Activated T-cell treated with anti-CD3 and anti-CD28 coated beads, Interleukin-2, amount 50 U/mL, for 48 hours (primary cell): ENCODE measurements around the gene MOGAT1.

Experiments used
- DNase-seq, 2 experiments: peaks; one replicate each; pipeline ENCODE4 v3.0.0-alpha.2; 2020

The MOGAT1 gene

DNA sequence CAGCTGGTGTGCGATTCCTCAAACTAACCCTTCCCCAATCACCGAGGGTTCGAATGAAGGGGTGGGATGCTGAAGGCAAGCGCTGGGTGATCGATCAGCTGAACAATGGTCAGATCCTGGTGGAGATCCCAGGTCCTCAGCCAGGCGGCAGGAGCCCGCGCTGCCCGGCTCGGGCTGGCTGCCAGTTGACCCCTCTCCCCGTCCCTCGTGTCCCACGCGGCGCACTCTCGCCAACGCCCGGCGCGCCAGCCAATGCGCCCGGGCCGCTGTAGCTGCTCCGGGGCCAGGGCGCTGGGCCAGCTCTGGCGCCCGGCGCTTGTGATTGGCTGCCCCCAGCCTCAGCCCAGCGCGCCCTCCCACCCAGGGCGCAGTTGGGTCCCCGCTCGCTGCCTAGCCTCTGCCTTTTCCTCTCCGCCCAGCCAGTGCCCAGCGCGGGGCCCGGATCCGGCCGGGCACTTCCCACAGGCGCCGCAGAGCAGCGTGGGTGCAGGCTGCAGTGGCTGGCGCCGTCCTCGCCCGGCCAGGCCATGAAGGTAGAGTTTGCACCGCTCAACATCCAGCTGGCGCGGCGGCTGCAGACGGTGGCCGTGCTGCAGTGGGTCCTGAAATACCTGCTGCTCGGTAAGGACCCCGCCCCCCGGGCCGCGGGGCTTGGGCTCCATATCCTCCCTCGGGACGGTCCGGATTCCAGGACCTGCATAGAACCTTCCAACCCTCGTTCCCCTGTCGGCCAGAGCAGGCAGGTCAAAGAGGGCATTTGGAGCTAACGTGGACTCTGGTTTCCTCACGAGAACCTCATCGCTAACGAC is at the start of gene MOGAT1:
TSS of gene MOGAT1 (plus strand) at position 400 of the 809 bp plus-strand sequence. CDS start at position 528, 128 bp downstream.
- no peak for DNase-seq

- no peak for DNase-seq
Observed at GRCh38 chr2:222621893-222622292, 49.6 kb upstream of the MOGAT1 start.

- DNase-seq = no peak
Observed at GRCh38 chr2:222622910-222623309, 48.5 kb upstream of the MOGAT1 start.

GRCh38 chr2:222623756-222624309 is 47.6 kb upstream of the MOGAT1 start:
- no peak for DNase-seq

DNA sequence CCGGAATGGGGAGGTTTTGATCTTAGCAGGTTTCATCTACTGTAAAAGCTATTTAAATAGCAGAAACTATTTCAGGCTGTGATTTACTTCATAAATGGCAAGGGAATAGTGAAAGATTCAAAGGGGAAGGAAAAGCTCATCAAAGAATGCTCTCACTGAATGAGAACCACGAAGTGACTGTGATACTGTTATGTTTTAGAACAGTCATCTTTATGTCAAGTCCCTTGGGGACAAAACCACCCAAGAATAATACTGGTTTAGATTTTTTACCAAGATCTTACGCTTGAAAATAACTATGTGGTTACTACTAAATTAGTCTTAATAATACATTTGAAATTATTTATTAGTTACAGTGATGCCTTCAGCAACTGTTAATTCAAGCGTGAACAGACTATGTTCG is 43.7 kb upstream of the MOGAT1 start:
- no peak for DNase-seq

DNA sequence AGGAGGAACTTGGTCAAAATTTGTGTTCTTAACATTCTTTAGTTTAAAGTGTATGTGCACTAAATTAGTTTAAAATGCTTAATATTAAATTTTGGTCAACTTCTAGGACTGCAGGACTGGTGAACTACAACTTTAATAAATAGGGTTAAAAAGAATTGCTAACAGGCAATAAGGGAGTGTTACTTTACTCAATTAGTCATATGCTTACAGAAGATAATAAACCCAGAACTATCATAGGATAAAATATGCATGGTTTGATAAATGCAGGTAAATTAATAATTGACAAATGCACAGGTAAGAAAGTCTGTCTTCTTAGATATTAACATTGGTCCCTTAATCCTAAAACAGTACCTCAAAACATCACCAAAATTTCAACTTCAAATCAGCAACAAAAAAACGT is 36.2 kb upstream of the MOGAT1 start:
- no peak for DNase-seq

DNA sequence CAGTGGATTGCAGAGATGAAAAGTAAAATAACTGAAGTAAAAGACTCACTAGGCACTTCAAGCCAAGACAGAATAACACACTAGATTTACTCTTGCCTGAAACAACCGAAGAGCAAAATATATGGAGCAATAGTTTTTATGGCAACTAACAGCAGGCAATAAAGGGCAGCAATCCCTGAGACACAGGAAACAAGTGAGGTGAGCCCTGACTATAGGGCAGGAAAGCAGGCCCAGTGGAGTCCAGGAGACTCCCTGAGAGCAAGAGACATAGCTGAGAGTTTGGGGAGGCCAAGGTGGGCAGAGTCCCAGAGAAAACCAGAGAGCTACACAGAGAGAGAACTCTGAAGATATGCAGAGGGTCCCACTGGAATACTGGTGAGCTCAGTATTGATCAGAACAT is 34.4 kb upstream of the MOGAT1 start:
- DNase-seq = no peak

DNA sequence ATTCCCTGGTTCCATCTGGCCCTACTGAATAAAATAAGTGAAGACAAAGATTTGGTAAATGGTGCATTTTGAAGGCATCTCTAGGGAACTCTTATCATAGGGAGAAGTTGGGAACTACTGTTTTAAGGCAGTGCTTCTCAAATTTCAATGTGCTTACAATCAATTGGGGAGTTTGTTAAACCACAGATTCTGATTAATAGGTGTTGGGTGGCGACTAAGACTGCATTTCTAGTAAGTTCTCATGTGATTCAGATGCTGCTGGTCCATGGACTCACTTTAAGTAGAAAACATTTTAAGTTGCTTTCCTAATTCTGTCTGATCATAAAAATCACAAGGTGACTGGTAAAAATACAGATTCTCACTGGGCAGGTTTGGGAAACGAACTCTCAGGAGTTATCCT is 30.1 kb upstream of the MOGAT1 start:
- DNase-seq = no peak

- DNase-seq = no peak
Observed at GRCh38 chr2:222643134-222643533, 28.3 kb upstream of the MOGAT1 start.

DNA sequence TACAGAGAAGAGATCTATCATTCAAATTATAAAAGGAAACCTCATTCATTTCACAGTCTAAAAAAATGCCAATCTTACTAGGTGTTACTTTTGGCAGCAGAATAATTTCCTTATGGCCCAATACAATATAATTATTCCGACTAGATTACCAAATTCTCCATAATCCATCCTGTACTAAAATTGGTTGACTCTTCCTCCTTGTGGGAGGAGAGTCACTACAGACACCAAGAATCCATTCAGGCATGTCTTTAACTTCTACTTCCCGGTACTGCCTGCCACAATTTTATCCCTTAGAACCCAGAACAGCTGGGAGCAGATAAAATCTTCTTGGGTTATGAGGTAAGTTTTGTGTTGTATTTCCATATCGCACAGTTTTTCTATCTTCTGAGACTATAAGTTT is 25.4 kb upstream of the MOGAT1 start:
- no peak for DNase-seq

DNA sequence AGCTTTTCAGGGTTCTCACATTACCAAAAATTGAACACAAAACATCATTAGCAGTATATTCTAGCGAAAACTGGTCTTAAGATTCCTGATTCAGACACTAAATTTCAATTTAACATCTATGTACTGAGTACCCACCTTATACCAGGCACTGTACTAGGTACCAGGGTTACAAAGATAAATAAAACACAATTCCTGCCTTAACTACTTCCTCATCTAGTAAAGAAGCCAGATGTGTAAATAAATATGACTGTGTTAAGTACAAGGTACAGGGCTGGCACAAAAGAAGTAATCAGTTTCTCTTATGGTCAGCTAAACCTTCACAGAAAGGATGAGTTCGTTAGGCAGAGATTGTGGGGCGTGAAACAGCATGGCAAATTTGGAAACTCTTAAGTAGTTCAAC is 21.7 kb upstream of the MOGAT1 start:
- no peak for DNase-seq

- DNase-seq = no peak
Observed at GRCh38 chr2:222651718-222652418, 19.6 kb upstream of the MOGAT1 start.

- DNase-seq = no peak
Observed at GRCh38 chr2:222652491-222653255, 18.8 kb upstream of the MOGAT1 start.

DNA sequence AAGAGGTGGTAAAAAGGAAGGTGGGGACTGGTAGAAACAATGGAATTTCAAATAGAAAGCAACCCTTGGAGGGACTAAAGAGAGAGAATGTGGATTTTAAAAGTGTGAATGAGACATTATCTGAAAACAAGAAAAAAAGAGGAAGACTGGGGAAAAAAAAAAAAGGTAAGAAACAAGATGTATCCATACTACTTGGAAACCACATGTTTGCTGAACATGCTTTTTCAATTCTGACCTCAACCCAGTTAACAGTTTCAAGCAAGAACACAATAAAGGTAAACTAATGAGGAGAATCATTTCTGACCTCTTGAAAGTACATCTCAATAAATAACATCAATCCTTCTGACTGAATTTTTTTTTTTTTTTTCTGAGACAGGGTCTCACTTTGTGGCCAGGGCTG is 18.2 kb upstream of the MOGAT1 start:
- DNase-seq = no peak

DNA sequence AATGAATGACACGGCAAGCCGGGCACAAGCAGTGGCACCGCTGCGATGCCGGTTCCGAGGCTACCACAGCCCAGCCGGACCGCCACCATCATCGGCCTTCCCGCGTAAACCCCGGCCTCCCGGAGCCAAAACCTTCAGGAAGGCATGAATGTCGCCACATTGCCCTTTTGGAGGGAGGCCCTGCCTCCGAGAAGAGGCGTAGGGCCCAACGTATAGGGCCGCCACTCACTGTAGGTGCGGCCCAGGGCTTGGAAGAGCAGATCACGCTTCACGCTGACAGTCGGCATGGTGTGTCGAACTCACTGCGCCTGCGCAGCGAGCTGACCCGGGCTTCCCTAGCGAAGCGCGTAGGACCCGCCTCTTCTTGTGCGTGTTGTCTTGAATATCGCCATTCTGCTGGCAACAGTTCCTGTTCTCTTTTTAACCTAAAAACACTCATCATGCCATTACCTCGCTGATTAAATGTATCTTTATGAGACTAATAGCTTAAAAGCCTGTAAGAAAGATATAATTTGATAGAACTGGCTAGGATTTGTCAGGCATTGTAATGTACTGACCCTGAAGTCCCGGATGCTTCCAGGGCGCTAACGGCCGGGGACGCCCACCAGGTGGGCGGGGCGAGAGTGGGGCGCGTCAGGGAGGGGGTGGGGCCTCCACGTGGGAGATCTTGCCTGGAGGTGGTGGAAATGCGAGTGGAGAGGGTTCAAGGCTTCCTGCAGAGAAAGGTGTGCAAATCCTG is 15.5 kb upstream of the MOGAT1 start, which contains the start of gene FARSB:
TSS of gene FARSB (minus strand) at position 306 of the 739 bp plus-strand sequence. CDS start at position 287, 19 bp downstream.
- DNase-seq = peak; percentile 93 to 95

GRCh38 chr2:222656526-222657446 is 14.7 kb upstream of the MOGAT1 start:
- no peak for DNase-seq

GRCh38 chr2:222663479-222663878 is 8.0 kb upstream of the MOGAT1 start:
- DNase-seq = no peak

DNA sequence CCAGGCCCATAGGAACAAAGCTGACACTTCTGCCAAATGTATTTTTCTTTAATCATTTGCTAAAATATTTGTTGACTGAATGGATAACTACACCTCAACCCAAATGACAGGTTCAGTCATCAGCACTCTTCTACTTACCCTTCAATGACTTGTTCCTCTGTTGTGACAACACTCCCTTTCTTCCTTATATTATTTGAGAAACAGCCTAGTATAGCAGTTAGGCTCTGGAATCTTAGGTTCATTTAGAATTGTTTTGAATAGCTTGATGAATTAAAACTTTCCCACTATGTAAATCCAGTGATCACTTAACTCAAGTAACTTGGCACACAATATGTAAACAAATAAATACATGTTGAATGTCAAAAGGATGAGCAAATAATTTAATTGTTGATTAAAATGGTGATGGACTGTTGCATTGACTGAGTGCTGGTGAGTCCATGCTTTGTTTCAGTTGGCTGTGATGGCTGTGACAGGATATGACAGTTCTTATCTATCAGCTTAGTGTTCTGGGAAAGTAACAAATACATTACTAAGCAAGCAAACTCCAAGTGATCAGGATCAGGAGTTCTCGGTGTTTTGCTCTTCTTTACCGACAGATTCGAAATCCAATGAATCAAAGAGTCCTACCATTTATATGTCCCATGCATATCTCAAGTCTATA is 2.8 kb upstream of the MOGAT1 start:
- no peak for DNase-seq

DNA sequence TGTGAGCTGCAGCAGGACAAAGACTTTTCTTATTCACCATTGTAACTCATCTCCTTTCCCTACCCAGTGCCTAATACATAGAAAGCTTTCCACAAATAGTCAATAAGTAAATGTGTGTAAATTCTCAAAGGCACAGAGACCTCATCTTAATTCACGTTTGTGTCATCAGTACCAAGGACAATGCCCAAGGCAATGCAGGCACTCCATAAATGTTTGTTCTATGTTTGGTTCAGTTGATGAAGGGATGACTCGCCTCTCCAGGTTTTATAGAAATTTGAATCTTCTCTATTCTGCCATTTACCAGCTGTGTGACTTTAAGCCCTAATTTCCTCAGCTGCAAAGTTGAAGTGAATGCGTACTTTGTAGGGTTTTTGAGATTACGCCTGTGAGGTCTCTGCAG is 2.1 kb upstream of the MOGAT1 start:
- DNase-seq = no peak

DNA sequence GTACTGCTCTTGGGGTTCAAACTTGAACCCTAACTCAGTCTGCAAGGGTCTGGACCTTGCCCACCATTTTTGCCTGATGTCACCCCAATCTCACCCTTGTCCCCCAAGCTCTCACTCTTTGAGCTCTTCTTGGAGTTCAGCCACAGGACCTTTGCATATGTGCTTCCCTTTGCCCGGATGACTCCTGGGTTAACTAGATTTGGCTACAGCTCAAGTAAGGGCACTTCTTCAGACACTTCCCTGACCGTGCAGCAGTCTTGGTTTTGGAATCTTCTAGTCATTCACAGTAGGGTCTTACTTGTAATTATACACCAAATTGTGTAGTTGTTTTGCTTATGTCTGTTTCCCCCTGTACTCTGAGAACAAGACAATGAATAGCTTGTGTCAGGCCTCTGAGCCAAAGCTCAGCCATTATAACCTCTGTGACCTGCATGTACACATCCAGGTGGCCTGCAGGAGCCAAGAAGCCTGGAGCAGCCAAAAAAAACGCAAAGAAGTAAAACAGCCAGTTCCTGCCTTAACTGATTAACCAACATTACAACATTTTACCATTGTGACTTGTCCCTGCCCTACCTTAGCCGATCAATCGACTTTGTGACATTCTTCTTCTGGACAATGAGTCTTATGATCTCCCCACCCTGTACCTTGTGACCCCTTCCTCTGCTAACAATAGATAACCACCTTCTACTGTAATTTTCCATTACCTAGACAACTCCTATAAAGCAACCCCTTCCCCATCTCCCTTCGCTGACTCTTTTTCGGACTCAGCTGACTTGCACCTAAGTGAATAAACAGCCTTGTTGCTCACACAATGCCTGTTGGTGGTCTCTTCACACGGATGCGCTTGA is 1.0 kb upstream of the MOGAT1 start:
- DNase-seq = no peak
